HCT116 (cell line): ENCODE data around the gene IQUB. TPM values are rescaled to one million over a fixed set of nuclear protein-coding genes. Genes with fewer than 3 reads are reported as not detected.

Source experiments
- ATAC-seq: fragments of 200-7000 bp; cut with Tn5 transposase; 2 replicates; pipeline ENCODE4 v1.9.1; 2020; ENCODE audit warnings: mild to moderate bottlenecking, moderate library complexity
- BruUV-seq: library from RNA; stranded (reverse); fragments of 400-500 nt; replicated peaks from 2 replicates; lab custom pipeline; 2021; lab: Mats Ljungman, UMichigan
- CTCF ChIA-PET: fragments of 300-600 bp; sonication (Branson Sonifier 250); formaldehyde crosslinking; loops from one replicate; lab custom pipeline; 2021; ENCODE audit warnings: antibody characterized with exemption; lab: Charles Lee
- POLR2A ChIA-PET: fragments of 300-600, 350-600 bp; sonication (Branson Sonifier 250); formaldehyde crosslinking; loops from one replicate; lab custom pipeline; 2021; ENCODE audit warnings: antibody characterized with exemption; lab: Charles Lee
- RAD21 ChIA-PET, 2 experiments: fragments of 300-600 bp; sonication (Branson Sonifier 250); formaldehyde crosslinking; loops; one replicate each; lab custom pipeline; 2023; ENCODE audit warnings: low total read pairs in 2 of 2; ENCODE audit not compliant: uncharacterized antibody in 2 of 2, unreplicated experiment in 2 of 2, low non-redundant PET in 1 of 2; lab: Charles Lee
- DNase-seq: peaks from one replicate; pipeline ENCODE4 v3.0.0-alpha.2; 2010; ENCODE audit warnings: low read depth, low spot score
- H2AFZ ChIP-seq: fragments of 200-600 bp; shearing (Covaris generic), sonication (generic); 2 replicates; pipeline ENCODE4 v1.6.1; 2017; ENCODE audit warnings: low read depth, mixed run types, mixed read lengths, antibody characterized with exemption, low read length; ENCODE audit not compliant: poor library complexity, severe bottlenecking
- H3K27ac ChIP-seq: 2 replicates; pipeline ENCODE4 v1.5.1; 2012; ENCODE audit warnings: low read depth, low read length
- H3K27me3 ChIP-seq: fragments of 200-600 bp; sonication (generic); 2 replicates; pipeline ENCODE4 v1.6.1; 2016; ENCODE audit warnings: mixed run types, low read length, mixed read lengths; ENCODE audit not compliant: insufficient read depth
- H3K36me3 ChIP-seq, 2 experiments: fragments of 200-500 bp in 1 of 2; fragments of 200-600 bp in 1 of 2; sonication (Bioruptor generic) in 1 of 2; sonication (generic) in 1 of 2; 2 replicates each; pipeline versions ENCODE4 v1.5.1 to v1.6.1; 2014 to 2016; ENCODE audit warnings: low read length in 2 of 2, inconsistent platforms in 1 of 2, mixed read lengths in 1 of 2, mixed run types in 1 of 2; ENCODE audit not compliant: insufficient read depth in 2 of 2, control insufficient read depth in 1 of 2
- H3K4me1 ChIP-seq, 2 experiments: fragments of 200-600 bp in 1 of 2; sonication (generic) in 1 of 2; 2 replicates each; pipeline versions ENCODE4 v1.5.1 to v1.6.1; 2012 to 2017; ENCODE audit warnings: low read length in 2 of 2, inconsistent platforms in 1 of 2, mild to moderate bottlenecking in 1 of 2, mixed read lengths in 1 of 2, mixed run types in 1 of 2, moderate library complexity in 1 of 2; ENCODE audit not compliant: insufficient read depth in 2 of 2, control insufficient read depth in 1 of 2
- H3K4me2 ChIP-seq: fragments of 200-600 bp; sonication (generic); 2 replicates; pipeline ENCODE4 v1.6.1; 2017; ENCODE audit warnings: mixed run types, low read length, mixed read lengths
- H3K4me3 ChIP-seq, 2 experiments: fragments of 200-600 bp in 1 of 2; sonication (generic) in 1 of 2; replicated peaks in 1 of 2; 2 replicates each; pipeline ENCODE4 v1.5.1; 2011 to 2016; ENCODE audit warnings: low read length in 2 of 2, control low read depth in 1 of 2, low read depth in 1 of 2, mild to moderate bottlenecking in 1 of 2, mixed read lengths in 1 of 2, mixed run types in 1 of 2
- H3K79me2 ChIP-seq: fragments of 200-600 bp; sonication (generic); 2 replicates; pipeline ENCODE4 v1.6.1; 2017; ENCODE audit warnings: mild to moderate bottlenecking, mixed run types, low read length, moderate library complexity, mixed read lengths; ENCODE audit not compliant: insufficient read depth
- H3K9ac ChIP-seq: fragments of 200-600 bp; sonication (generic); 2 replicates; pipeline ENCODE4 v1.6.1; 2016; ENCODE audit warnings: low read length, mixed read lengths
- H3K9me2 ChIP-seq: fragments of 200-600 bp; sonication (generic), shearing (Covaris generic); 2 replicates; pipeline ENCODE4 v1.6.1; 2017; ENCODE audit warnings: mixed run types, mild to moderate bottlenecking, moderate library complexity; ENCODE audit not compliant: insufficient read depth
- H3K9me3 ChIP-seq, 2 experiments: fragments of 200-500 bp in 1 of 2; fragments of 200-600 bp in 1 of 2; sonication (Bioruptor generic) in 1 of 2; sonication (generic) in 1 of 2; 2 replicates each; pipeline ENCODE4 v1.6.1; 2014 to 2017; ENCODE audit warnings: low read length in 2 of 2, mixed read lengths in 2 of 2, inconsistent platforms in 1 of 2, low read depth in 1 of 2, mild to moderate bottlenecking in 1 of 2, mixed run types in 1 of 2, moderate library complexity in 1 of 2; ENCODE audit not compliant: control insufficient read depth in 1 of 2, insufficient read depth in 1 of 2
- H4K20me1 ChIP-seq: fragments of 200-600 bp; sonication (generic), shearing (Covaris generic); 2 replicates; pipeline ENCODE4 v1.6.1; 2017; ENCODE audit warnings: mixed run types, mild to moderate bottlenecking, moderate library complexity; ENCODE audit not compliant: insufficient read depth
- CBX3 ChIP-seq: IDR thresholded peaks from 2 replicates; pipeline ENCODE4 v1.6.1; 2012; ENCODE audit warnings: low read depth
- CEBPB ChIP-seq: IDR thresholded peaks from 2 replicates; pipeline ENCODE4 v1.6.1; 2012; ENCODE audit warnings: low read depth
- ELF1 ChIP-seq: IDR thresholded peaks from 2 replicates; pipeline ENCODE4 v1.6.1; 2012; ENCODE audit warnings: low read depth, borderline replicate concordance
- EZH2 ChIP-seq: fragments of 200-600 bp; sonication (generic); IDR thresholded peaks from 2 replicates; pipeline ENCODE4 v1.6.1; 2017; ENCODE audit warnings: antibody characterized with exemption, mixed run types
- JUND ChIP-seq: IDR thresholded peaks from 2 replicates; pipeline ENCODE4 v1.6.1; 2012
- POLR2A ChIP-seq: IDR thresholded peaks from 2 replicates; pipeline ENCODE4 v1.7.0; 2011; ENCODE audit warnings: borderline replicate concordance; ENCODE audit not compliant: insufficient read depth, insufficient read length; ENCODE audit errors: extremely low read depth
- POLR2AphosphoS5 ChIP-seq: IDR thresholded peaks from 2 replicates; pipeline ENCODE4 v1.6.1; 2011; ENCODE audit warnings: mild to moderate bottlenecking, low read depth, low read length, moderate library complexity
- SP1 ChIP-seq: IDR thresholded peaks from 2 replicates; pipeline ENCODE4 v1.6.1; 2012; ENCODE audit warnings: low read depth
- YY1 ChIP-seq: IDR thresholded peaks from 2 replicates; pipeline ENCODE4 v1.6.1; 2011; ENCODE audit warnings: low read length, low read depth, moderate library complexity, mild to moderate bottlenecking; ENCODE audit not compliant: insufficient replicate concordance; ENCODE audit errors: extremely low read depth
- ZFX ChIP-seq: fragments of 450-650 bp; IDR thresholded peaks from 2 replicates; pipeline ENCODE4 v1.6.1; 2017
- ZNF274 ChIP-seq: fragments of 200-500 bp; sonication (Bioruptor generic); IDR thresholded peaks from 2 replicates; pipeline ENCODE4 v1.6.1; 2014; ENCODE audit warnings: mild to moderate bottlenecking, low read depth, low read length, inconsistent platforms
- intact Hi-C: fragments of 100-400 bp; cut with micrococcal nuclease; formaldehyde crosslinking; loops from 2 replicates; pipeline ENCODE4 v1.10.0; 2022
- total RNA-seq: library from RNA; stranded (reverse); gene quantifications from one replicate; pipeline ENCODE4 v1.2.1, GENCODE V29; 2021; ENCODE audit not compliant: unreplicated experiment
- TF ChIP-seq, protein P1 (sequence below): IDR thresholded peaks from 2 replicates; pipeline ENCODE4 v1.6.1; 2011; ENCODE audit warnings: mild to moderate bottlenecking, low read length, moderate library complexity; ENCODE audit not compliant: insufficient replicate concordance; ENCODE audit errors: extremely low read depth
- TF ChIP-seq, protein P2 (sequence below): IDR thresholded peaks from 2 replicates; pipeline ENCODE4 v1.6.1; 2012
- TF ChIP-seq, protein P3 (sequence below), 3 experiments: fragments of 200-600 bp in 1 of 3; sonication (generic) in 1 of 3; IDR thresholded peaks in 2 of 3; conservative IDR thresholded peaks in 1 of 3; 2 replicates each; pipeline ENCODE4 v1.5.1; 2012 to 2017; ENCODE audit warnings: low read depth in 2 of 3, low read length in 2 of 3, antibody characterized with exemption in 1 of 3, borderline replicate concordance in 1 of 3, control low read depth in 1 of 3, mild to moderate bottlenecking in 1 of 3, mixed read lengths in 1 of 3, mixed run types in 1 of 3, moderate library complexity in 1 of 3; ENCODE audit not compliant: insufficient read depth in 1 of 3

The IQUB gene
- total RNA-seq, 1 experiment from 2014 or later, result 0.79 TPM

DNA sequence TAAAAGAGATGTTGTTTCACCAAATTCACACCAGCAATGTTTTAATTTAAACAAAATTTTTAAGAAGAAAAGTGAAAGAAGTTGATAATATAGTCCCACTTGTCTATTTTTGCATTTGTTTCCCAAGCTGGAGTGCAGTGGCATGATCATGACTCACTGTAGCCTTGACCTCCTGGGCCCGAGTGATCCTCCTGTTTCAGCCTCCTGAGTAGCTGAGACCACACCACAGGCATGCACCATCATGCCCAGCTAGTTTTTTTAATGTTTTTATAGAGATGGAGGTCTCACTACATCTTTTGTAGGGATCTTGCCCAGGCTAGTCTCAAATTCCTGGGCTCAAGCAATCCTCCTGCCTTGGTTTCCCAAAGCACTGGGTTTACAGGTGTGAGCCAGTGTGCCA lies 37.3 kb upstream of the IQUB start:
- Histone ChIP-seq H3K79me2 (no peaks in the 10 kb centered on the region), H3K4me3 (no peak overlapping the region), H3K27ac (no peak overlapping the region), H3K27me3 (no peaks in the 10 kb centered on the region), H3K9me2 (no peaks in the 10 kb centered on the region), H3K4me2 (peak overlapping the region; percentile 27; the same call in 1 of the 2 replicates), H3K9me3 (no peaks in the 10 kb centered on the region), H3K4me1 (peaks cover 2 to 5% of the 10 kb centered on the region in 2 experiments; a peak in 2 of 4 replicates), H4K20me1 (no peaks in the 10 kb centered on the region), H3K36me3 (no peaks in the 10 kb centered on the region), H2AFZ (peak overlapping the region; percentile 6), H3K9ac (no peak overlapping the region)
- no TSS peak for BruUV-seq
- CTCF ChIA-PET, result no interaction called here
- POLR2A ChIA-PET, result interaction anchor here (0.7 kb wide), 1 partner anchor 13 kb away, joined by 3 read pairs; no protein-coding TSS in a partner anchor
- RAD21 ChIA-PET, result no interaction called here
- TF ChIP-seq ELF1, result no peak
- TF ChIP-seq CBX3, result no peak
- TF ChIP-seq SP1, result no peak
- no peak for TF ChIP-seq JUND
- TF ChIP-seq, protein P1, sequence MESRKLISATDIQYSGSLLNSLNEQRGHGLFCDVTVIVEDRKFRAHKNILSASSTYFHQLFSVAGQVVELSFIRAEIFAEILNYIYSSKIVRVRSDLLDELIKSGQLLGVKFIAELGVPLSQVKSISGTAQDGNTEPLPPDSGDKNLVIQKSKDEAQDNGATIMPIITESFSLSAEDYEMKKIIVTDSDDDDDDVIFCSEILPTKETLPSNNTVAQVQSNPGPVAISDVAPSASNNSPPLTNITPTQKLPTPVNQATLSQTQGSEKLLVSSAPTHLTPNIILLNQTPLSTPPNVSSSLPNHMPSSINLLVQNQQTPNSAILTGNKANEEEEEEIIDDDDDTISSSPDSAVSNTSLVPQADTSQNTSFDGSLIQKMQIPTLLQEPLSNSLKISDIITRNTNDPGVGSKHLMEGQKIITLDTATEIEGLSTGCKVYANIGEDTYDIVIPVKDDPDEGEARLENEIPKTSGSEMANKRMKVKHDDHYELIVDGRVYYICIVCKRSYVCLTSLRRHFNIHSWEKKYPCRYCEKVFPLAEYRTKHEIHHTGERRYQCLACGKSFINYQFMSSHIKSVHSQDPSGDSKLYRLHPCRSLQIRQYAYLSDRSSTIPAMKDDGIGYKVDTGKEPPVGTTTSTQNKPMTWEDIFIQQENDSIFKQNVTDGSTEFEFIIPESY, result no peak
- TF ChIP-seq POLR2AphosphoS5, result no peak
- no peak for TF ChIP-seq ZNF274
- TF ChIP-seq, protein P2, sequence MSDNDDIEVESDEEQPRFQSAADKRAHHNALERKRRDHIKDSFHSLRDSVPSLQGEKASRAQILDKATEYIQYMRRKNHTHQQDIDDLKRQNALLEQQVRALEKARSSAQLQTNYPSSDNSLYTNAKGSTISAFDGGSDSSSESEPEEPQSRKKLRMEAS, result no peak
- no peak for TF ChIP-seq CEBPB
- TF ChIP-seq, protein P3, sequence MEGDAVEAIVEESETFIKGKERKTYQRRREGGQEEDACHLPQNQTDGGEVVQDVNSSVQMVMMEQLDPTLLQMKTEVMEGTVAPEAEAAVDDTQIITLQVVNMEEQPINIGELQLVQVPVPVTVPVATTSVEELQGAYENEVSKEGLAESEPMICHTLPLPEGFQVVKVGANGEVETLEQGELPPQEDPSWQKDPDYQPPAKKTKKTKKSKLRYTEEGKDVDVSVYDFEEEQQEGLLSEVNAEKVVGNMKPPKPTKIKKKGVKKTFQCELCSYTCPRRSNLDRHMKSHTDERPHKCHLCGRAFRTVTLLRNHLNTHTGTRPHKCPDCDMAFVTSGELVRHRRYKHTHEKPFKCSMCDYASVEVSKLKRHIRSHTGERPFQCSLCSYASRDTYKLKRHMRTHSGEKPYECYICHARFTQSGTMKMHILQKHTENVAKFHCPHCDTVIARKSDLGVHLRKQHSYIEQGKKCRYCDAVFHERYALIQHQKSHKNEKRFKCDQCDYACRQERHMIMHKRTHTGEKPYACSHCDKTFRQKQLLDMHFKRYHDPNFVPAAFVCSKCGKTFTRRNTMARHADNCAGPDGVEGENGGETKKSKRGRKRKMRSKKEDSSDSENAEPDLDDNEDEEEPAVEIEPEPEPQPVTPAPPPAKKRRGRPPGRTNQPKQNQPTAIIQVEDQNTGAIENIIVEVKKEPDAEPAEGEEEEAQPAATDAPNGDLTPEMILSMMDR (IDR thresholded peaks at IDR 0.05 in 2 of 3, conservative IDR thresholded peaks at IDR 0.05 in 1 of 3; ENCODE audit: borderline replicate concordance in 1 of 3, insufficient read depth in 1 of 3, low read depth in 2 of 3, low read length in 2 of 3), result no peak
- no peak for TF ChIP-seq EZH2
- TF ChIP-seq POLR2A, result no peak
- TF ChIP-seq YY1, result no peak
- TF ChIP-seq ZFX, result no peak
- DNase-seq (no peak), ATAC-seq (peak; percentile 53; the same call in 1 of the 2 replicates)
- intact Hi-C loops, result no loop called here
